WTC11 (cell line): ENCODE data around the gene RCAN3. TPM values are rescaled to one million over a fixed set of nuclear protein-coding genes. Genes with fewer than 3 reads are reported as not detected.

Experiments
- ATAC-seq: fragments of 200-7000 bp; cut with Tn5 transposase; 2 replicates; pipeline ENCODE4 v1.10.0; 2021; ENCODE audit warnings: mild to moderate bottlenecking, moderate library complexity
- CTCF ChIA-PET: fragments of 300-600 bp; sonication (Branson Sonifier 250); formaldehyde crosslinking; loops from one replicate; lab custom pipeline; 2021; ENCODE audit warnings: antibody characterized with exemption; lab: Charles Lee
- POLR2A ChIA-PET: fragments of 350-600 bp; sonication (Branson Sonifier 250); formaldehyde crosslinking; loops from one replicate; lab custom pipeline; 2021; ENCODE audit warnings: antibody characterized with exemption; lab: Charles Lee
- DNase-seq: peaks from one replicate; pipeline ENCODE4 v3.0.0; 2021; ENCODE audit warnings: low spot score
- H3K27ac Mint-ChIP-seq: 2 replicates; pipeline ENCODE4 v1.8.0; 2021; ENCODE audit warnings: mixed read lengths
- H3K27me3 Mint-ChIP-seq: 2 replicates; pipeline ENCODE4 v1.8.0; 2021; ENCODE audit warnings: low read depth, mild to moderate bottlenecking, moderate library complexity, mixed read lengths
- H3K36me3 Mint-ChIP-seq: 2 replicates; pipeline ENCODE4 v1.8.0; 2021; ENCODE audit warnings: mixed read lengths
- H3K4me1 Mint-ChIP-seq: 2 replicates; pipeline ENCODE4 v1.8.0; 2022; ENCODE audit warnings: mixed read lengths
- H3K4me3 Mint-ChIP-seq: 2 replicates; pipeline ENCODE4 v1.8.0; 2021; ENCODE audit warnings: mild to moderate bottlenecking, moderate library complexity, mixed read lengths
- H3K9me3 Mint-ChIP-seq: 2 replicates; pipeline ENCODE4 v1.8.0; 2021; ENCODE audit warnings: mixed read lengths
- ARID4B ChIP-seq: sonication (generic); formaldehyde crosslinking; IDR thresholded peaks from 2 replicates; pipeline ENCODE4 v1.8.0; 2023; ENCODE audit warnings: missing genetic modification reagents, mild to moderate bottlenecking, borderline replicate concordance
- ATF3 ChIP-seq: sonication (generic); formaldehyde crosslinking; conservative IDR thresholded peaks from 2 replicates; pipeline ENCODE4 v1.8.1; 2022; ENCODE audit warnings: mild to moderate bottlenecking, missing genetic modification reagents
- CBFB ChIP-seq: sonication (generic); formaldehyde crosslinking; IDR thresholded peaks from 2 replicates; pipeline ENCODE4 v1.8.1; 2022; ENCODE audit warnings: mild to moderate bottlenecking, low read depth, missing genetic modification reagents
- ETV6 ChIP-seq: sonication (generic); formaldehyde crosslinking; IDR thresholded peaks from 2 replicates; pipeline ENCODE4 v1.8.1; 2022; ENCODE audit warnings: mild to moderate bottlenecking, missing genetic modification reagents
- GABPB1 ChIP-seq: sonication (generic); formaldehyde crosslinking; IDR thresholded peaks from 2 replicates; pipeline ENCODE4 v1.8.1; 2023; ENCODE audit warnings: mild to moderate bottlenecking, missing genetic modification reagents
- NFATC4 ChIP-seq: fragments of 250-450 bp; sonication (Bioruptor Pico); IDR thresholded peaks from 2 replicates; pipeline ENCODE4 v1.9.0; 2021; ENCODE audit warnings: mild to moderate bottlenecking
- NFYB ChIP-seq: sonication (generic); formaldehyde crosslinking; conservative IDR thresholded peaks from 2 replicates; pipeline ENCODE4 v1.8.0; 2022; ENCODE audit warnings: low read depth, missing genetic modification reagents
- ZBTB21 ChIP-seq: sonication (generic); formaldehyde crosslinking; IDR thresholded peaks from 2 replicates; pipeline ENCODE4 v1.8.1; 2023; ENCODE audit warnings: mild to moderate bottlenecking, missing genetic modification reagents, borderline replicate concordance
- ZNF317 ChIP-seq: sonication (generic); formaldehyde crosslinking; IDR thresholded peaks from 2 replicates; pipeline ENCODE4 v1.8.1; 2023; ENCODE audit warnings: low read depth, mild to moderate bottlenecking, moderate library complexity, missing genetic modification reagents, borderline replicate concordance
- ZNF416 ChIP-seq: fragments of 250-450 bp; sonication (Bioruptor Pico); IDR thresholded peaks from 2 replicates; pipeline ENCODE4 v1.9.0; 2021; ENCODE audit warnings: mild to moderate bottlenecking, inconsistent platforms
- ZNF423 ChIP-seq: fragments of 250-450 bp; sonication (Bioruptor Pico); IDR thresholded peaks from 2 replicates; pipeline ENCODE4 v2.1.2; 2022; ENCODE audit warnings: mild to moderate bottlenecking, moderate library complexity
- ZNF512 ChIP-seq: sonication (generic); formaldehyde crosslinking; IDR thresholded peaks from 2 replicates; pipeline ENCODE4 v1.8.1; 2022; ENCODE audit warnings: missing genetic modification reagents, borderline replicate concordance
- total RNA-seq: library from RNA; stranded (reverse); gene quantifications from 3 replicates; pipeline ENCODE4 v1.2.3, GENCODE V29; 2021
- TF ChIP-seq, protein P1 (sequence below): sonication (generic); formaldehyde crosslinking; IDR thresholded peaks from 2 replicates; pipeline ENCODE4 v1.8.1; 2022; ENCODE audit warnings: mild to moderate bottlenecking, moderate library complexity, missing genetic modification reagents
- TF ChIP-seq, protein P2 (sequence below): fragments of 250-450 bp; sonication (Bioruptor Pico); conservative IDR thresholded peaks from 2 replicates; pipeline ENCODE4 v1.9.0; 2021; ENCODE audit warnings: mild to moderate bottlenecking

Gene RCAN3
- total RNA-seq, 1 experiment from 2014 or later = 23.3 TPM

DNA sequence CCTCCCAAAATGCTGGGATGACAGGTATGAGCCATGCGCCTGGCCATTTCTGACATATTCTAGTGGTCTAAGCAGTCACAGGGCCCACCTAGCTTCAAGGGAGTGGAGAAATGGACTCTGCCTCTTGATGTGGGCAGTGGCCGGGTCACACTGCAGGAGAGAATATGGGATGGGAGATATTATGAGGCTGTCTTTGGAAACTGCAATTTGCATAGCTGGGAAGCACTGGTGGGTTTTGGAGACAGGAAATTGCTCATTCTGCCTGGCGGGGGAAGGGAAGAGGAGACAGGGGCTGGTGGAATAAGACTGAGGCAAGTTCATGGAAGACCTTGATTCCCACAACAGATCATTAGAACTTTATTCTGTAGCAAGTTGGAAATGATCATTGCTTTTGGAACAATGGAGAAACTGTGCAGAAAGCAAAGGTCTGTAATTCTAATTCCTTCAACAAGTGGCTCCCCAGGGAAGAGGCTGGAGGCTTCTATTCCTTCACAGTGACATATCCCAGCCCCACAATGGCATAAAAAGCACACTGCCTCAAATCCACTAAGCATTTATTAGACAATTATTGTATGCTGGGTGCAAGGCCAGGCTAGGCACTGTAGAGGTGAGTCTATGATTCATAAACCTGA lies 63.7 kb downstream of the RCAN3 start:
- no peaks in the 10 kb centered on the region for H3K27me3 Mint-ChIP-seq
- ATAC-seq = no peak
- no peak overlapping the region for H3K27ac Mint-ChIP-seq
- H3K36me3 Mint-ChIP-seq = no peaks in the 10 kb centered on the region; the same call in 1 of the 2 replicates
- H3K9me3 Mint-ChIP-seq = peaks cover 14% of the 10 kb centered on the region
- DNase-seq = no peak
- no peak overlapping the region for H3K4me3 Mint-ChIP-seq
- ChIA-PET CTCF (interaction anchor here (0.8 to 2.5 kb wide), 3 partner anchors 21 to 25 kb away, joined by 3 to 8 read pairs (median 3); no protein-coding TSS in a partner anchor), POLR2A (no interaction called here)
- TF ChIP-seq ZNF416 = no peak
- TF ChIP-seq CBFB (CRISPR knock-in tag) = no peak
- no peak for TF ChIP-seq ETV6 (CRISPR knock-in tag)
- TF ChIP-seq NFYB = no peak
- no peak for TF ChIP-seq NFATC4
- TF ChIP-seq, protein P1, sequence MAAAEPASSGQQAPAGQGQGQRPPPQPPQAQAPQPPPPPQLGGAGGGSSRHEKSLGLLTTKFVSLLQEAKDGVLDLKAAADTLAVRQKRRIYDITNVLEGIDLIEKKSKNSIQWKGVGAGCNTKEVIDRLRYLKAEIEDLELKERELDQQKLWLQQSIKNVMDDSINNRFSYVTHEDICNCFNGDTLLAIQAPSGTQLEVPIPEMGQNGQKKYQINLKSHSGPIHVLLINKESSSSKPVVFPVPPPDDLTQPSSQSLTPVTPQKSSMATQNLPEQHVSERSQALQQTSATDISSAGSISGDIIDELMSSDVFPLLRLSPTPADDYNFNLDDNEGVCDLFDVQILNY (CRISPR knock-in tag) = no peak
- no peak for TF ChIP-seq ZNF317 (CRISPR knock-in tag)
- no peak for TF ChIP-seq ZNF512 (CRISPR knock-in tag)
- no peak for TF ChIP-seq GABPB1 (CRISPR knock-in tag)
- TF ChIP-seq ARID4B (CRISPR knock-in tag) = no peak
- TF ChIP-seq, protein P2, sequence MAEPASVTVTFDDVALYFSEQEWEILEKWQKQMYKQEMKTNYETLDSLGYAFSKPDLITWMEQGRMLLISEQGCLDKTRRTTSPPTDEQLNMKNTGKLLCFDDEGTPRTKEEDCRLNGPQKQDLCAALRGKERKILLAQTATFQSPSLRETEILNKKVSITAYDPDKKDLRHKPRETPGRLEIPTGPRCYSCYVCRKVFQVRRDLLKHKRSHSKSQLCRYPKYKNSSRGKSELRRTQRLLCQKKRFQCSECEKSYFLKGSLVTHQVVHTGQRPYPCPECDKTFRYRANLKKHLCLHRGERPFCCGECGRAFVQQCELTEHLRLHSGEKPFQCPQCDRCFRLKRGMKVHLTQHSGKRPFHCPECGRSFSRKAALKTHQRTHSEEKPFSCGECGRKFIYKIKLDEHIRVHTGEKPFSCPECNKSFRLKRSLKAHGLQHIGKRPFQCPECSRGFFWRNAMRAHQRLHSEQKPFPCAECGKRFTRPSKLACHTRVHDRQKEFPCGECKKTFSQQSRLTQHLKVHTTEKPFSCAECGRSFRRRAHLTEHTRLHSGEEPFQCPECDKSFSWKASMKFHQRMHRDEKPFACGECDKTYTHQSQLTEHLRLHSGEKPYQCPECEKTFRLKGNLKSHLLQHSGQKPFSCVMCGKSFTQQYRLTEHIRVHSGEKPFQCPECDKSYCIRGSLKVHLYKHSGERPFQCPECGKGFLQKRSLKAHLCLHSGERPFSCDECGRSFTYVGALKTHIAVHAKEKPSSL (CRISPR knock-in tag) = no peak
- no peak for TF ChIP-seq ZBTB21 (CRISPR knock-in tag)
- no peak for TF ChIP-seq ZNF423 (CRISPR knock-in tag)
- H3K4me1 Mint-ChIP-seq = peaks cover 36% of the 10 kb centered on the region

DNA sequence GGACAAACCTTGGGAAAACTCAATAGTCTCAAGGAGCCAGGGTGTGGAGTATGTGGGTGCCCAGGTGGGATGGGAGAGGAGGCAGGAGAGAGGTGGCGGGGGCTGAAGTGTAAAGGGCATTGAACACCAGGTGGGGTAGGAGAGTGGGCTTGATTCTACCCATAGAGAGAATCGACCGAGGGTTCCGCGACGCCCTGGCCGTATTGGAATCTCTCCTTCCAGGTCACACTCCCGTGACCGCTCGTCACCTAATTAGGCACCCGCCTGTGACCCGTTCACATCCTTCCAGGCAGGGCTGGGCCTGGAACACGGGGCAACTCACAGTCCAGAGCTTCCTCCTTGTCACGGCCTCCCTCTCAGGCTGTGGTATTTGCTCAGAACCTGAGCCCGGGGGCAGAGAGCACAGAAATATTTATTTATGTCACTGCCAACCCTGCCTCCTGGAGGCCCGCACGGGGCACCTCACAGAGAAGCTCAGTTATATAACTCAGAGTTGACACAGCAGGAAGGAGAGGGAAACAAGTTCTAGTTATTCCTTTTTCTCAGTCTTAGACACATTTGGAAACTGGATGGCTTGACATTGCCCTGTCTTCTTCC lies 65.3 kb downstream of the RCAN3 start:
- DNase-seq (peak; percentile 33), ATAC-seq (peak; percentile 69)
- TF ChIP-seq ATF3 (CRISPR knock-in tag) (no peak), ARID4B (CRISPR knock-in tag) (no peak), GABPB1 (CRISPR knock-in tag) (0 out of 2 replicates have a peak, but pooled peaks have one; percentile 11), NFATC4 (no peak)
- Mint-ChIP-seq H3K27ac (no peak overlapping the region), H3K36me3 (no peaks in the 10 kb centered on the region; the same call in 1 of the 2 replicates), H3K9me3 (peaks cover 14% of the 10 kb centered on the region), H3K27me3 (no peaks in the 10 kb centered on the region), H3K4me3 (no peak overlapping the region), H3K4me1 (peaks cover 26% of the 10 kb centered on the region)
- ChIA-PET POLR2A (no interaction called here), CTCF (interaction anchor here (1.2 to 3.6 kb wide), 3 partner anchors 19 to 369 kb away, joined by 3 to 20 read pairs (median 4); no protein-coding TSS in a partner anchor)
